GM19351 (cell line): Measurements from ENCODE around the gene PLXNC1.
A peak's percentile ranks its signal among the peaks of the same experiment; 100 is the strongest.
"Not testable (repeated sequence)": the region's sequence is repeated elsewhere in the genome, so short reads cannot be mapped to it uniquely, and the experiment has no call there.

Experiments
- ATAC-seq: cut with Tn5 transposase; IDR thresholded peaks from one replicate; pipeline ENCODE4 v1.9.1; 2021; ENCODE audit warnings: mild to moderate bottlenecking, moderate library complexity; ENCODE audit not compliant: unreplicated experiment

PLXNC1 gene

DNA sequence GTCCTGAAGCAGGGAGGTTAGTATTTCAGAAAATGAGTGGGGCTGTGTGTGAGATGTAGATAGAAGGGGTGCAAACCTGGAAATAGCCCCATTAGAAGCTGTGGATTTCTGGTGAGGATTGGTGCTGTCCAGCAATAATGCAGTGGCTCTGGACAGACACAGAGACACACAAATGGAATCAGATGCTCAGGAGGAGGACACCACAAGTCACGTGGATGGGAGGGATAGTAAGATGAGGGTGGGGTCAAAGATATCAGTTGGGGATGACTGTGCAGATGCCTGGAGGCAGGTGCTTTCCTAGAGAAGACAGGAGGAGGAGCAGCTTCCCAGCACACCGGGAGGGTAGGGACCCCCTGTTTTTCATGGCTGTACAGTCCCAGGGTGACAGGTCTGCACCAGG is 136.5 kb downstream of the PLXNC1 start:
- no peak for ATAC-seq

DNA sequence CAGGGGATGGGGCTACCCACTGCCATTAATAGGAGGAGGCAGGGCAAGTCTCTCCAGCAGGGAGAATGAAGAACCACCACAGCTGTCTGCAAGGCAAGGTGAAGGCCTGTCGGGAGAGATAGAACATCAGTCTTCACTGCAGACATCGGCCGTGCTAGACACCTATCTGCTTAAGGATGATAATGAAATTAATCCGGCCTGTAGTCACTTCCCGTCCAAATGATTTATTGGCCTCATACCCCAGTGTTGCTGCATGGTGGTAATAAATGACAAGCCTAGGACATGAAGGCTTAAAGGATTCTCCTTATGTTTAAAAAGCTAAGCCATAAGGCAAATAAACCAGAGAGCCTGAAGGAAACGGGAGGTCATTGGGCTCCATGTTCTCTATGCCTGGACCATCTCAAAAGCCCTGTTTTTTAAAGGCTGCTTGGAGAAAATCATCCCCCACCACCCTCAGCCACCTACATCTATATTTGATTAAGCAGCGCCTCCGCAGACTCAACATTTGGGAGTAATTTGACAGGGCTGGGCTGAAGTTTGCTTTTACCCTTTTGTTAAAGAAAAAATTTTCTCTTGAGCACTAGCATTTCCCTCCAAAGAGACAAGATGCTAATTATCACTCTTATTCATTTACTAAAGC is 137.7 kb downstream of the PLXNC1 start:
- no peak for ATAC-seq

- no peak for ATAC-seq
Observed at GRCh38 chr12:94286583-94287244, 138.3 kb downstream of the PLXNC1 start.

- no peak for ATAC-seq
Observed at GRCh38 chr12:94287245-94287628, 138.9 kb downstream of the PLXNC1 start.

DNA sequence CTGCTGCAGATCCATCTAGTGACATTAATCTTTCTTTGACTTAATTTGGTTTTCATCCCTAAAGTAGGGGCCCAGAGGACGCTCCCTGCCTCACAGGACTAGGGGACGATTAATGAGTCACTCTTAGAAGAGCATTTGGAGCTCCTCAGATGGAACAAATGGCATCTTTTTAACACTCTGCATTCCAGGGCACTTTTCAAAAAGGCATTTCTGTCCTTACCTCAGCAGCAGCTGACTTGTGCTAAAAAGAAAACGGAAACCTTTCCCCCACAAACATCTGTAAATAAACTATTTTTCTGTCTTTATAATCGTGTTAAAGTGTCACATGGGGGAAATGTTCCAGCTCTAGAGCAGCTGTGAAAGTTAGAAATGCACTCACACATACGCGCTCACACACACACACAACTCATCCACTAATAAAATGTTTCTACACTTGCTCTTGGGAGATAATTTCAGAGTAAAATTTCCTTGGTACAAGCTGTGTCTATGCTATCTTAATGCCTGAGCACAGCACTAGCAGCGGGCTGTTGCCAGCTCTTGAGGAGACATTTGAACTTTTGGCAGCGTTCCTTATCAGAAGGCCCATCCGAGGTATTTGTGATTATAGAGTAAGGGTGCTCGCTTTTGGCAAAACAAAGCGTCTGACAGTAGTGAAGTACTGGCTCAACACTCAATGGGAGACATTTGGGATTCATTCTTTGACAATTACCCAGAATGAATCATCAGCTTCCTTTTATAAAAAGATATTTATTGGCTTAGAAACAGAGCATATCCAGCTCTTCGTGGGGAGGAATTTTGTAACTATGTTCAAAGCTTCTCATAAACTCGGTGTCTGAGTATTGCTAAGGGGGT is 141.3 kb downstream of the PLXNC1 start:
- no peak for ATAC-seq

DNA sequence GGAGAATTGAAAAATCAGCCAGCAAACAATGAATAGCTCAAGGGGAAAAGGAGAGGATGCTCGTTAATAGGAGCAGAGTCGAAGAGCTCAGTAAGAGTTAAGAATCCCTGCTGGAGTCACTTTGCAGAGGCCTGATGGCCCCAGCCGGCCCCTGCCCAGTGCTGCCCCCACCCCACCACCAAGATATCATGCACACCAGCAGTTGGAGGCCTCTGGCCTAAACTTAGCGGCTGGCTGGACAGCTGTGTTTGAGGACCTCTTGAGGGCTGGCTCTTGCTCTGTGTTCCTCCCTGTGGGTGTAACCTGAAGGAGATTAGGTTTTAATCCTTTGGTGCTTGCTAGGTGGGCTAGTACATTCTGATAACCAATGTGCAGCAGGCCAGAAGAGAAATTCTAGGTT is 142.0 kb downstream of the PLXNC1 start:
- ATAC-seq: no peak

DNA sequence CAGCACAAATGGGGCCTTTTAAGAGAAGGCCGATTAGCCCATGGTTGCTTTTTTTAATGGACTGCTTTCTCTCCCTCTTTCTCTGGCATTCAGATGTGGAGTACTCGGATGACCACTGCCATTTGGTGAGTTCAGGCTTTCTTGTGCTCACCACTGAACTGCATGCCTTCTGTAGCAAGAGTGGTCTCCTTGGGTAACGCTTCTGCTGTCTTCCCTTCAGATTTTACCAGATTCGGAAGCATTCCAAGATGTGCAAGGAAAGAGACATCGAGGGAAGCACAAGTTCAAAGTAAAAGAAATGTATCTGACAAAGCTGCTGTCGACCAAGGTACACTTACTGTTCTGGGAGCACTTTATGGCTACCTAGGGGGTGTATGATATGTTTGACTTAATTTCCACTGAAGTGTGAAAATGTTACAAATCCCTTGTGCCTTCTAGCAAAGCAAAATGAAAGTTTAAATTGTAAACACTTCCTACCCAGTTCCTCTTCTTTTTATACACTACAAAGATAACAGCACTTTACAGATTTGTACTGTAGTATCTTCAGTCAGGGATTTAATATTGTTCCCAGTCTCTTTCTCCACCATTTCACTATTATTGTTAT is 148.8 kb downstream of the PLXNC1 start:
- ATAC-seq: no peak

GRCh38 chr12:94297876-94298505 is 149.6 kb downstream of the PLXNC1 start:
- ATAC-seq: no peak

DNA sequence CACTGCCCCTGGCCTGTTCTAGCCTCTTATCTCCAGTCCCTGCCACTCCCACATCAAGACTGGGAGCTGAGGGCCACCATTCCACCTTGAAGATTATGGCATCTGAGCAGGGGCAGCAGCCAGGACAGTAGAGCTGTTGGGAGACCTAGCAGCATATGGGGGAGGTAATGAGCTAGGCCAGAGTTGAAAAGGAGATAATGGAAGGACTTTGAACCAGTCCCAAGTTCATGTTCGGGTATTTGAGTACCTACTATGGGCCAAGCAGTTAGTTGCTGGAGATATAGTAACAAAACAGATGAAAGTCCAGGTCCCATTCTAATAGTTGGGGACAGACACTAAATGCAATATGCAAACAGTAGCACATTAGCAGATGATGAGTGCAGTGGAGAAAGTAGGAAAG is 151.5 kb downstream of the PLXNC1 start:
- no peak for ATAC-seq

GRCh38 chr12:94304012-94304411 is 155.6 kb downstream of the PLXNC1 start:
- ATAC-seq: no peak

GRCh38 chr12:94304566-94305061 is 156.2 kb downstream of the PLXNC1 start:
- no peak for ATAC-seq

GRCh38 chr12:94305130-94305957 is 157.0 kb downstream of the PLXNC1 start:
- ATAC-seq: peak; percentile 54

DNA sequence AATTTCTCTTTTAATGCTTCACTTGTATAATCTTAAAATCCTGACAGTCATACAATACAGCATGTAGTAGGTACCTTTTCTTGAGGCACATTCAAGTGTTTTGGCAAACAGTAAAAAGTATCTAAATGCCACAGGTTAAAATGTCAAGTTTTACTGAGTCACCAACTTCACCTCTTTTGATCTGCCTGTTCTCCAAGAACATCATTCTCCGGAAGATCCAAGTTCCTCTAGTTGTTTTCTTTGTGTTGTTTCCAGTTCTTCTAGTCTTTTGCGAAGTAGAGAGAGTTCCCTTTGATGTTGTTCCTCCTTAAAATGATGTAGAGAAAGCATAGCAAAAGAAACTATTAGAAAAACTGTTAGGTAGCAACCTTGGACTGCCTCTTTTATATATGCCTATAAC is 160.2 kb downstream of the PLXNC1 start:
- no peak for ATAC-seq

GRCh38 chr12:94309373-94309772 is 161.0 kb downstream of the PLXNC1 start:
- peak; percentile 73 for ATAC-seq

DNA sequence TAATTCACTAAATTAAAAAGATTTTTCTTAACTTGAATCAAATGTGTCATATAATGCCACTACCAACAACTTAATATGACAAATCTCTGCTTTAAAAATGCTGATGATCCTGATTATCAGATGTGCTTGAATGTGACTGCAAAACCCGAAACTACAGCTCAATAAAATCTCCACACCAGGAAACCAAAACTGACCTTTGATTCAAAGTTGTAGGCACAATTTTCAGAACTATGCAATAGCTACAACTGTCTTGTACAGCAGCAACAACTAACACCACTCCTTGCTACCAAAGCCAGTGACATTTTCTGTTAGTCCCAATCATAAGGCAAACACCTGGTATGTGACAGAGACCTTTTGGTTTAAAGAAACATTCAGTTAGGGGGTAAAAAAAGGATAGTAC is 164.0 kb downstream of the PLXNC1 start:
- ATAC-seq: no peak

GRCh38 chr12:94316600-94316999 is 168.2 kb downstream of the PLXNC1 start:
- not testable (repeated sequence) for ATAC-seq

DNA sequence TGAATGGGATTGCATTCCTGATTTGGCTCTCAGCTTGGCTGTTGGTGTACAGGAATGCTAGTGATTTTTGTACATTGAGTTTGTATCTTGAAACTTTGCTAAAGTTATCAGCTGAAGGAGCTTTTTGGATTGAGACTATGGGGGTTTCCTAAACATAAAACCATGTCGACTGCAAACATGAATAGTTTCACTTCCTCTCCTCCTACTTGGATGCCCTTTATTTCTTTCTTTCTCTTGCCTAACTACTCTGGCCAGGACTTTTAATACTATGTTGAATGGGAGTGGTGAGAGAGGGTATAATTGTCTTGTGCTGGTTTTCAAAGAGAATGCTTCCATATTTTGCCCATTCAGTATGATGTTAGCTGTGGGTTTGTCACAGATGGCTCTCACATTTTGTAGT is 169.8 kb downstream of the PLXNC1 start:
- no peak for ATAC-seq

DNA sequence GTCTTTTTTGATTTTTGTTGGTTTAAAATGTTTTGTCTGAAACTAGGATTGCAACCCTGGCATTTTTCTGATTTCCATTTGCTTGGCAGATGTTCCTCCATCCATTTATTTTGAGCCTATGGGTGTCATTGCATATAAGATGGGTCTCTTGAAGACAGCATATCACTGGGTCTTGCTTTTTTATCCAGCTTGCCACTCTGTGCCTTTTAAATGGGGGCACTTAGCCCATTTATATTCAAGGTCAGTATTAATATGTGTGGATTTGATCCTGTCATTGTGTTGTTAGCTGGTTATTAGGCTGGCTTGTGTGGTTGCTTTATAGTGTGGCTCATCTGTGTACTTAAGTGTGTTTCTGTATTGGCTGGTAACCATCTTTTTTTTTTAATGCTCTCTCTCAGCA is 171.7 kb downstream of the PLXNC1 start:
- no peak for ATAC-seq

GRCh38 chr12:94322346-94322745 is 174.0 kb downstream of the PLXNC1 start:
- no peak for ATAC-seq

- ATAC-seq: no peak
Observed at GRCh38 chr12:94326234-94326633, 177.9 kb downstream of the PLXNC1 start.
